ENCODE measurements around the gene COL4A4.

DNA sequence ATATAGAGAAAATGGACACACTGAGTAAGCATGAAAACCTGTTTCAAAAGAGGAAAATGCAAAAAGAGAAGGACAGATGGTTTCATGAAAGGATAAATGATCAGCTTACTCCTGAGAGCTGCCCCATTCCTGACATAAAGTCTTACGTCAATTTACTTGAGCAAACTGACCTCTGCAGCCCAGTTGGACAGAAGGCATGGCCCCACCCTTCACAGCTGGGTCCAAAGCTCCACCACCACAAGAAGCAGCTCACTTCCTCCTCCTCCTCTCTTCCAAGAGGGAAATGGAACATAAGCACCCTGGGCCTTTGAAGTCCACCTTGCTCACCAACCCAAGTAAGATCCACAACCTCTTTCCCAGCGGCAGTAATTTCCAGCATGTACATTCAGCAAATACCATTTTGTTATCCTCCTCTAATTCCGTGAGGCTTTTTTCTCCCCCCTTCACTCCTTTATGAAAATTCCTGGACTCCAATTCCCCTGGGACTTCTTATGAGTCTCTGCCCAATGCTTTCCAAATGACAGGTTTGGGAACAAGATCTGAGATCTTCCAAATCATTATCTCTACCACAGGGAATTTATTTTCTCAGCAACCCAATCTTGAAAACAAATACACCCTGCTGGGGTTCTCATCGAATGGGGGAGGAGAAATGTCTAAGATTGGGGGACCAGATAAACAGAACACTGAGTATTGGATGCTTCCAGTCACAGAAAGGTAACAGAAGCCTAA is 10.1 kb downstream of the COL4A4 start:
- TF ChIP-seq, protein P1, sequence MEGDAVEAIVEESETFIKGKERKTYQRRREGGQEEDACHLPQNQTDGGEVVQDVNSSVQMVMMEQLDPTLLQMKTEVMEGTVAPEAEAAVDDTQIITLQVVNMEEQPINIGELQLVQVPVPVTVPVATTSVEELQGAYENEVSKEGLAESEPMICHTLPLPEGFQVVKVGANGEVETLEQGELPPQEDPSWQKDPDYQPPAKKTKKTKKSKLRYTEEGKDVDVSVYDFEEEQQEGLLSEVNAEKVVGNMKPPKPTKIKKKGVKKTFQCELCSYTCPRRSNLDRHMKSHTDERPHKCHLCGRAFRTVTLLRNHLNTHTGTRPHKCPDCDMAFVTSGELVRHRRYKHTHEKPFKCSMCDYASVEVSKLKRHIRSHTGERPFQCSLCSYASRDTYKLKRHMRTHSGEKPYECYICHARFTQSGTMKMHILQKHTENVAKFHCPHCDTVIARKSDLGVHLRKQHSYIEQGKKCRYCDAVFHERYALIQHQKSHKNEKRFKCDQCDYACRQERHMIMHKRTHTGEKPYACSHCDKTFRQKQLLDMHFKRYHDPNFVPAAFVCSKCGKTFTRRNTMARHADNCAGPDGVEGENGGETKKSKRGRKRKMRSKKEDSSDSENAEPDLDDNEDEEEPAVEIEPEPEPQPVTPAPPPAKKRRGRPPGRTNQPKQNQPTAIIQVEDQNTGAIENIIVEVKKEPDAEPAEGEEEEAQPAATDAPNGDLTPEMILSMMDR (IDR thresholded peaks at IDR 0.05; ENCODE audit: insufficient read depth, low read length, poor library complexity, severe bottlenecking), result no peak
- no peak for TF ChIP-seq EZH2phosphoT487 (conservative IDR thresholded peaks at IDR 0.05; ENCODE audit: low read length)

Measured in SU-DHL-6 (cell line).